Occipital lobe (tissue), 2 donors: ENCODE measurements around the gene CYP11A1. TPM values are rescaled to one million over a fixed set of nuclear protein-coding genes. Genes with fewer than 3 reads are reported as not detected.
A peak's percentile ranks its signal among the peaks of the same experiment; 100 is the strongest.
"Not testable (repeated sequence)": the region's sequence is repeated elsewhere in the genome, so short reads cannot be mapped to it uniquely, and the experiment has no call there.

Experiments
- DNase-seq: peaks from one replicate; lab custom pipeline; 2025; lab: John Stamatoyannopoulos, UW
- total RNA-seq: library from RNA; depleted of rRNA; stranded (reverse); fragments of >200 nt; gene quantifications from one replicate; pipeline ENCODE4 v1.2.3, GENCODE V29; 2014

CYP11A1 gene
- total RNA-seq, 1 donor from 2014 or later, result not detected

GRCh38 chr15:74400915-74401757 is 33.7 kb upstream of the CYP11A1 start:
- no peak for DNase-seq

DNA sequence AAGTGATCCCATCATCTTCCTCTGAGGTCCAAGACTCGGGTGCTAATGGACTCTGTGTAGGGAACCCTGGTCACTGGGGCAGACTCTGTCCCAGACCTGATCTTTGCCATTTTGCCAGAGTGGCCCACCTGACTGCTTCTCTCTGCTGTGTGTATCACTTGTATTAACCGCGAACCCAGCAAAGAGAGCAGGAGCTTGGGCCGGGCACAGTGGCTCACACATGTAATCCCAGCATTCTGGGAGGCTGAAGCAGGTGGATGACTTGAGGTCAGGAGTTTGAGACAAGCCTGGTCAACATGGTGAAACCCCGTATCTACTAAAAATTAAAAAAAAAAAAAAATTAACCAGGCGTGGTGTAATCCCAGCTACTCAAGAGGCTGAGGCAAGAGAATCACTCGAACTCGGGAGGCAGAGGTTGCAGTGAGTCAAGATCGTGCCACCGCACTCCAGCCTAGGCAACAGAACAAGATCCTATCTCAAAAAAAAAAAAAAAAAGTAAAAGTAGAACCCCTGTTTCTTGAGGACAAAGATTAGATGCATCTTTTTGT is 32.9 kb upstream of the CYP11A1 start:
- DNase-seq, result no peak

GRCh38 chr15:74399511-74400312 is 32.3 kb upstream of the CYP11A1 start:
- no peak for DNase-seq

GRCh38 chr15:74399100-74399499 is 31.7 kb upstream of the CYP11A1 start:
- no peak for DNase-seq

DNA sequence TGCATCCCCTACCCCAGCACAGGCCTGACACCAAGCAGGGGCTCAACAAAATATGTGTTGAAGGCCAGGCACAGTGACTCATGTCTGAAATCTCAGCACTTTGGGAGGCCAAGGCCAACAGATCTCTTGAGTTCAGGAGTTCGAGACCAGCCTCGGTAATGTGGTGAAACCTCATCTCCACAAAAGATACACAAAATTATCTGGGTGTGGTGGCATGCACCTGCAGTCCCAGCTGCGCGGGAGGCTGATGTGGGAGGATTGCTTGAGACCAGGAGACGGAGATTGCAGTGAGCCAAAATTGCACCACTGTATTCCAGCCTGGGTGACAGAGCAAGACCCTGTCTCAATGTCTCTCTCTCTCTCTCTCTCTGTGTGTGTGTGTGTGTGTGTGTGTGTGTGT is 30.7 kb upstream of the CYP11A1 start:
- DNase-seq, result no peak

- no peak for DNase-seq
These were observed 30.0 kb upstream of the CYP11A1 start for GRCh38 chr15:74397239-74398068.

DNA sequence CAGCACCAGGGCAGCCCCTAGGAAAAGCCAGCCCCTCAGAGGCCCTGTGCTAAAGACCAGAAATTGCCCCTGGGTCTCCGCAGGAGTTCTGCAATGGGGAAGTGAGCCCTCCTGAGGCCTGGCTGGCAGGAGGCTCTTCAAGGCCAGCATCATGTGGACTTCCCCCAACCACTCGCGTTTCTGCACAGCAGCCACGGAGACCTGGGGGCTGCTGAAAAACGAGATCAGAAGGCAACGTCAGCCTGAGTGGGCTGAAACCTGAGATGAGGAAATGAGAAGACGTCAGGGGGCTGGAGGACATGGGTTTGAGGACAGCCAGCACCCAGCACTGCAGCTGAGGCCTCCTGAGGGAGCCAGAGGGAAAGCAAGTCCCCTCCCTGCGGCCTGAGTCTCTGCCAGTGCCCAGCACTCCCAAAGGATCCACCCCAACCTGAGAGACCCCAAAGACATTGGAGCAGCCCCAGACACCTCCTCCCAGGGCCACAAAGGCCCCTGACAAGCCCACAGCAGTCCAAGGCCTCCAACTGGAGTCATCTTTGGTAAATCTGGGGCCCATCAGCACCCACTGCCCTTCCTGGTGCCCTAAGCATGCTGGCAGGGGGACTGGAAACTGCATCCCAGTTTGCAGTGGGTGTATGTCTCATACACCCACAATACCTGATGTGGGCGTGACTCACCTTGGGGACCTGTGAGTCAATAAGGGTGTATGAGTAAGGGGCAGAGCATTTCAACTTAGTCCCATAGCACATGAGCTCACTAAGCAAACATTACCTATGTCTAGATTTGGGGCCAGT is 29.2 kb upstream of the CYP11A1 start:
- no peak for DNase-seq

DNA sequence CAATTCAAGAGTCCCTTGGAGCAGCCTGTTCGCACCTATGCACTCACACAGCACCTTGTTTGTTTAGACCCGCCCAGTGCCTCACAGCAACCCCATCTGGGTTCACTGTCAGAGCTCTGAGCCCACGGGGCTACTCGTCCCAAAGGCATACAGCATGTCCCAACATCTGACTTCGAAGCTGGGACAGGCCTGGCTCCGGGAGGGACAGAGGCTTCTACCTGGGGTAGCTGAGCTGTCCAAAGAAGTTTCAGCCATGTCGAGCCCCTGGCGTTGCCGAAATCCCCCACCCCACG is 28.6 kb upstream of the CYP11A1 start:
- DNase-seq, result no peak

DNA sequence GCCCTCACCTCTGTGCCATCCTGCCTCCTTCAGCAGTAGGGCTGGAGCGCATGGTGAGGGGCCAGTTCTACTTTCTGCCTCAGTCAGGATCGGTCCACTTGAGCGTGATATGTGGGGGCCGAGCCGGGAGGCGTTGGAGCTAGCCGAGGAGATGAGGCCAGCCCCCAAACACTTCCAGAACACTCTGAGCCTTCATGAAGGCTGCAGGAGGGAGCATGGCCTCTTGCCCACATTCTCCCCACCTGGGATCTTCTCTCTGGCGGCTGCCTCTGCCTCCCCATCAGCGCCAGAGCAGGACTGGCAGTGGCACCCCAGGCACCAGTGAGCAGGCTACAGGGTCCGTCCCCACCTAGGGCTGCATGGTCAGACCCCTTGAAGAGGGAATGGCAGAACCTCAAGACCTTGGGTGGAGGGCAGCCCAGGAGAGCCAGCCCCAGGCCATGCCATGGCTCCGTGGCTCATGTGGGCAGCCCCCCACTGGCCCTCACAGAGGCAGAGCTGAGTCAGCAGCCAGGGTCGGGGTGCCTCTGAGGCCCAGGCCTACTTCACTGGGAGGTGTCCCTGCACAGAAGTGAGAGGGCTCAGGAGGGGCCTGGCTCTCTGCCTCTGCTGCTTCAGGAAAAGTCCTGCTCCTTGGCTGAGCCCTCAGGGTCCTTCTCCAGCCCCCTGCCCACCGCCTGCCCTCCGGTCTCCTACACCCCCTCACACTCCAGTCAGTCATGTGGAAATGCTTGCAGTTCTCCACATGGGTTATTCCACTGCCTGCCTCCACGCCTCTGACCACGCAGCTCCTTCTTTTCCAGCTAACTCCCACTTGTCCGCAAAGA is 28.1 kb upstream of the CYP11A1 start:
- DNase-seq, result no peak

DNA sequence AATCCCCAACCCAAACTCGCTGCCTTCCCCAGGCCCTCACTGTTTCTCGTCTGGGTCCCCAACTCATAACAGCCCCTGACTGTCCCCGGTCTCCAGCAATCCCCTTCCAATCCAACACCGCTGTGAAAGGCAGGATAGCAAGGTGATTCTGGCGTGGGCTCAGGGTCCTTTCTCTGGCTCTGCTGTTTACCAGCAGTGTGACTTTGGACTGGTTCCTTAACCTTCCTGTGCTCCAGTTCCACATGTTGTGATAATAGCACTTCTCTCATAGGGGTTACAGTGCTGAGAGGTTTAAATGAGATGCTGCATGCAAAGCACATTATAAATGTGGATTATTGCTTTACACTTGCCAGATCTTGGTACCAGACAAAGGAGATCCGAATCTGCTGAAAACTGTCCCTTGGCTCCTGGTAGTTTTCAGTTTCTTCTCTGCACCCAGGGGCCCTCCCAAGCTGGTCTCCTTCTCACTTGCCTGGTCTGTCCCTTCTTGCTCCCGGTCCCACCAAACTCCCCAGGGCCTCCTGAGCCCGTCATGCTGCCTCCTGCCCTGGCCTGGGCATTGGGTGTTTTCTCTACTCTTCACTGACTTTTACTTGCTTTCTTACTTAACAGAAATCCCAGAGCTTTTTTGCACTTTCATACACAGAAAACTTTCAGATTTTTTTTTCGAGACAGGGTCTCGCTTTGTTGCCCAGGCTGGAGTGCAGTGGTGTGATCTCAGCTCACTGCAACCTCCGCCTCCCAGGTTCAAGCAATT is 26.8 kb upstream of the CYP11A1 start:
- no peak for DNase-seq

DNA sequence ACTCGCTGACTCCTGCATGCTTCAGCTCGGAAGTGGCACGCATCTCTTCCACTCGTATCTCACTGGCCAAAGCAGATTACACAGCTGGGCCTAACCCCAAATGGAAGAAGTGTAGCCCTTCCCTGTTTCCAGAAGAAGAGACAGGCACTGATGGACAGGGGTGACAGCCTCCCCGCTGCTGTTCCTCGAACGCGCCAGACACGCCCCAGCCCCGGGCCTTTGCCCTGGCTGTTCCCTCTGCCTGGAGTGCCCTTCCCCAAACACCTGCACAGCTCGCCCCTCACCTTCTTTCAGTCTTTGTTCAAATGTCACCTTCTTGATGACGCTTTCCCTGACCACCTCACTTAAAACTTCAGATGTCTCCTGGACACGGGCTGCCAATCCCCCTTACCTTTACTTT is 26.0 kb upstream of the CYP11A1 start:
- DNase-seq, result no peak

GRCh38 chr15:74392902-74393301 is 25.5 kb upstream of the CYP11A1 start:
- DNase-seq, result no peak

DNA sequence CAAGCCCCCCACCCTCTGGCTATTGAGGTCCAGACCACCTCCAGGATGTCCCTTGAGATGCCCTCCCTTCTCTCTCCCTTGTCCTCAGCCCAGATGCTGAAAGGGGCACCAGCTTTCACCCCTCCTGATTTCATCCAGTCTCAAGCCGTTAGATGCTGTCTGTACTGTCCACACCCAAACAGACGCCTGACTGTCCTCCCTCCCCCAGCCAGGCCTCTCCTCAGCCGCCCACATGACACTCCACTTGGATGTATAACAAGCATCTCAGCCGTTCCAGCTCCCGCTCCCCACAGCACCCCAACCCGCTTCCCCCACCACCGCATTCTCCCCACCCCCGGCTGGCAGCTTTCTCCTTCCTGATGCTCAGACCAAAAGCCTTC is 25.0 kb upstream of the CYP11A1 start:
- peak; percentile 66 for DNase-seq

- no peak for DNase-seq
These were observed 24.4 kb upstream of the CYP11A1 start for GRCh38 chr15:74391582-74392450.

GRCh38 chr15:74390647-74391288 is 23.3 kb upstream of the CYP11A1 start:
- DNase-seq, result no peak

DNA sequence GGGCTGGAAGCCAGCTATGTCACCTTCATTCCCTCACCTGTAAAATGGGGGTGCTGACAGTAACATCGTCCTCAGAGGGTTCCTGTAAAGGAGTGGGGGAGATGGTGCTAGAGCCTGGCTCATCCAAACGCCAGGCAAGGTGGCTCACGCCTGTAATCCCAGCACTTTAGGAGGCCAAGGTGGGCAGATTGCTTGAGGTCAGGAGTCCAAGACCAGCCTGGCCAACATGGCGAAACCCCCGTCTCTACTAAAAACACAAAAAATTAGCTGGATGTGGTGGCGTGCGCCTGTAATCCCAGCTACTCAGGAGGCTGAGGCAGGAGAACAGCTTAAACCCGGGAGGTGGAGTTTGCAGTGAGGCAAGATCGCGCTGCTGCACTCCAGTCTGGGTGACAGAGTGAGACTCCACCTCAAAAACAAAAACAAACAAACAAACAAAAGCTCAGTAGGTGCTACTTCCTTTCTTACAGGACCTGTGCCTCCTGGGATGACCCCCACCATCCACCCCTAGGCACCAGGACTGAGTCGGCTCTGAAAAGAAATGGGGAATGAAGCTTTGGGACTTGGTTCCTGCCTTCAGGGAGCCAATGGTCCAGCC is 22.7 kb upstream of the CYP11A1 start:
- DNase-seq, result not testable (repeated sequence)
